Stimulated activated CD4-positive, alpha-beta T cell treated with anti-CD3 and anti-CD28 coated beads, Interleukin-1b, Interleukin-23, amount 100 ng/mL, for 4 hours (primary cell): Measurements from ENCODE around the gene SLFN12L.
"Not testable (repeated sequence)": the region's sequence is repeated elsewhere in the genome, so short reads cannot be mapped to it uniquely, and the experiment has no call there.

Source experiments
- DNase-seq, 2 donors: peaks; one replicate each; pipeline ENCODE4 v3.0.0-alpha.2; 2020; ENCODE audit warnings: low read depth in 2 of 2

The SLFN12L gene

DNA sequence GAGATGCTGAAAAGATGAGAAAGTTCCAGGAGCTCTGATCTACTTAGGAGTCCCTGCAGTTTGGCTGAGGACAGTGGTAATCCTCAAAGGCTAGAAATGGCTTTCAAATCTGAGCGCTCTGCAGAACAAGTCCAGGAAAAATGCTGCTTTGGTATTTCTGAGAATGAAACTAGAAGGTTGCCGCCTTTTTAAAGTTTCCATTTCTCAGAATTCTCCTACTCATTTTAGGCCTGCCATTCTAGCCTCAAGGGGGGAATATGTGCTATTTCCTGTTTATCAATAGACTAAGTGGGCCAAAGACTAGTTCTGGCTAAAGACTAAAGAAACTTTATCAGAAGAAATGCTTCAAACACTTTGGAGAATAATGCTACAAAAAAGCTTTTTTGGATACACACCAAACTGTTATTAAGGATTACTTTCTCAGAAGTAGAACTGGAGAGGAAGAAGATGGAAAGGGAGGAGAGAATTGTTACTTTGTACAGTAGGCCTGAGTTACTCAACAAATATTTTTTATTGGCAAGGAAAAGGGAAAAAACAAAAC lies at the start of gene SLFN12L:
TSS of gene SLFN12L (minus strand) at position 78 of the 541 bp plus-strand sequence. CDS start 15,314 bp downstream, outside the sequence.
- no peak for DNase-seq

DNA sequence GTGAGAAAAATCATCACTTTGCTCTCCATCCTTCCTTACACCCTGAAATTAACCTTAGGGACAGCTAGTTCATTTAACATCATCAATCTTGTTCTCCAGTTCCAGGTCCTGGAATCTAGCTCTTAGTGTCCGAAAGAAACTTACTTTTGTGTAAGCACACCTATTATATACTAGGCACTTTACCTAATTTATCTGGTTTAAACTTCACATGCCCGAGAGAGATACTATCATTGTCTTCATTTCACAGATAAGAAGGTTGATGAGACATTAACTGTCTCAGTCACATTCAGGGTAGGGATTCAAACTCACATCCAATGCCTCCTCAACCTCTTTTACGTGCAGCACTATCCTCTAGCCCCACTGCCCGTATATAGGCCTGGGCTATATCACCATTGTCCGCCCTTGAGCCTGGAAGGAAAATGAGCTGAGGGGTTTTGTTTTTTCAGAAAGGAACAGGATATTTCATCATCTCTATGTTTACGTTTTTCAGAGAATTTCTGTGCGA lies 49.1 kb upstream of the SLFN12L start:
- no peak for DNase-seq

DNA sequence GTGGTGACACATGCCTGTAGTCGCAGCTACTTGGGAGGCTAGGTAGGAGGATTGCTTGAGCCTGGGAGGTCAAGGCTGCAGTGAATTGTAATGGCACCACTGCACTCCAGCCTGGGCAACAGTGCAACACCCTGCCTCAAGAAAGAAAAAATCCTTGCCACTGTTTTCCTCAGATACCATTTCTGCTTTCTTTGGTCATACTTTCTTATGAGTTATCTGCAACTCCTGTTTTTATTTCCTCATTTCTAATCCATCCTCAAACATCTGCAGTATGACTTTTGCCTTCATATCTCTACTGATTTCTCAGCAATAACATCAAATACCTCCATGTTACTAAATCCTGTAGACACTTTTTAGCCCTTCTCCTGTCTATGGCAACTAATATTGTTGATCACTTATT lies 46.6 kb upstream of the SLFN12L start:
- no peak for DNase-seq

DNA sequence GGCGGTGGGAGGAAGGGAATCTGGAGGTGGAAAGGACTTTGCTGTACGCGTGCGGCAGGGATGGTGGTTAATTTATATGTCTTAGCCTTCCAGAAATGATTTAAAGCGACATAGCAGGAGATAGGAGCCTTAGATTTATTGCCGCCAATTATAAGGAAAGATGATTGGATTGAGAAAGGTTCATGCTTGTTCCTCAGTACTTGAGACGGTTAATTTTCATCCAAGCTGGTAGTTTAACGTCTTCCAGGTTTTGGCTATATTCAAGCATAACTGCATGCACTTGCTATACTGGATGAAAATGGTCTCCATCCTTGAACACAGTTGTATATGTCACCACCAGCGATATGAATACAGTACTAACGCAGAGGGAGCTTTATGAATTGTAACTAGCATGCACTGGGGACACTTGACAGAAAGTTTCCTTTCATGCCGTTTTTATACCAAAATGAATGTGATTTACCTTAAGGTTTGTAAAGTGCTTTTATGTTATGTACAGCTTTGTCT lies 41.5 kb upstream of the SLFN12L start:
- no peak for DNase-seq

DNA sequence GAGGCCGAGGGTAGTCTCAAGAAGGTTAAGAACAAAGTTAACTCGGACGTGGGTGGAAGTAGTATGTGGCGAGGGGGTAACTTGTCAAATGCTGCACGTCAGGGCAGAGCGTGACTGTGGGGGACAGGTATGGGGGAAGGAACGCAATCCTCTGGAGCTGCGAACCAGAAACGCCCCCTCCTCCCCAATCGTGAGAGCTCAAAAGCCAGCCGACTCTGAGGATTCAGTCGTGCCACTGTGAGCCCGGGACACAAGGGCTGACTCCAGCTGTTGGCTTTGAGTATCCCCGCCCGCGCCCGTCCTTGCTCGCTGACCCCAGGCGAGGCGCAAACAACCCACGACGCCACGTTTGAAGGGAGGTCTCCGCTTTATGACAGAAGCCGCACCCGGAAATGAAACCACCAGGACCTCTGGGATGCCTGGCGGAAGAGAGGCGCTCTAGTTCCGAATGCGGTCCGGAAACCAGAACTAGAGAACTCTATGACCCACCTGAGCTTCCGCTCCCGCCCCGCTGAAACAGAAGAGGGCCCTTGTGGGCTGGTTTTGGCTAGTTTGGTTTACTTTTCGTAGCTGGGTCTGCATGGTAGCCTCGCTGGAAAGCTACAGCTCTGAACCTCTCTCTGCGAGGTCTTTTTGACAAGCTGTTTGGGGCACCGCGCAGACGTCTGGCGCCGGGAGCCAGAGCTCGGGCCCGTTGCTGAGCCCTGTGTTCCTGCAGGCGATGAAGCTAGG lies 40.9 kb upstream of the SLFN12L start, which contains the start of gene PEX12:
TSS of gene PEX12 (minus strand) at position 375 of the 732 bp plus-strand sequence. CDS start 550 bp downstream, outside the sequence.
- DNase-seq, result peak; percentile 68 to 76

DNA sequence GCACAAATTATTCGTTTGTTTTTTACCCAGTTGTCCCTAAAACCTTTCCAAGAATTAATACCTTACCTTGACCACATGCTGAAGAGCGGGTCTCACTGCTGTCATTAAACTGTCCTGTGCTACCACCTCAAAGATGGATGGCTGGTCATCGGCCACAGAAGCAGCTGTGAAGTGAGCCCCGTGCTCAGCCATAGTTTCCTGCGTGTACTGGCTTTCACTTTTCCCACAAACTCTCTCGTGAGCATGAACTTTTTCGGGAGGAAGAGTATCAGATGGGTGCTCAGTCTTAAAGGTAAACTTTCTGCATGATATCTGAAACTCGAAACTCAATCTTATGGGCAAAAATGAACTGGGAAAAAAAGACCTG lies 40.3 kb upstream of the SLFN12L start:
- DNase-seq, result no peak

DNA sequence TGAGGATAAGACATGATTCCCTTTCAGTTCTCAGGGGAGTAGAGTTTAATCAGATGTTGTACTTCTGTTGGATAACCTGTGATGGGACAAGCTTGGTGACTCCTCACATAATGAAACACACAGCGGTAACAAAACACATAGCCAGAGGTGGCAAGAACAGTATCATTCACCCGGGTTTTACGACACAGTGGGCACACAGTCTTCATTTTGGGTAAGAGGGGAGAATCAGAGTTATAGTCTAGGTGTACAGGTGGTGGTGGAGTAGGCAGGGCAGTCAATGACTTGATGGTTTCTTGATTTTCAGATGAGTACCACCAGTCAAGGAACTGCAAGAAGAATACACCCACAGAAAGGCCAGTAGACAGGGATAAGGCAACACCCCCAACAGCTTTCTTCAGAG lies 38.3 kb upstream of the SLFN12L start:
- DNase-seq, result no peak

DNA sequence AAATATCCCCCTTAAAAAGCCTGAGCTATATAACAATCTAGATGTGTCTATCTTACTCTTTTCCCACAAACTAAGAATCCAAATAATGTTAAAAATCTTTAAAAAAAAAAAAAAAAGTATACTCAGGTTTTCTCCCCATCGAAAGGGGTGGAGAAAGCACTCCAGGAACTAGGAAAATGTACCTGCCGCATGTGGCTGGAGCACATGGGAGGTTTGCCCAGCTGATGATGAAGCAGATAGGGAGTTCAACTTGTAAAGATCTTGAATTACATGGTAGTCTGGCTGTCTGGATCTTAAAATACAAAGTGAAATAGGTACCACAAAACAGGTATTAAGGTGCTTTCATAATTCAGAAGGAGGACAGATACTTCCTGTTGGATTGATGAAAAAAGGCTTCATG lies 31.9 kb upstream of the SLFN12L start:
- no peak for DNase-seq

DNA sequence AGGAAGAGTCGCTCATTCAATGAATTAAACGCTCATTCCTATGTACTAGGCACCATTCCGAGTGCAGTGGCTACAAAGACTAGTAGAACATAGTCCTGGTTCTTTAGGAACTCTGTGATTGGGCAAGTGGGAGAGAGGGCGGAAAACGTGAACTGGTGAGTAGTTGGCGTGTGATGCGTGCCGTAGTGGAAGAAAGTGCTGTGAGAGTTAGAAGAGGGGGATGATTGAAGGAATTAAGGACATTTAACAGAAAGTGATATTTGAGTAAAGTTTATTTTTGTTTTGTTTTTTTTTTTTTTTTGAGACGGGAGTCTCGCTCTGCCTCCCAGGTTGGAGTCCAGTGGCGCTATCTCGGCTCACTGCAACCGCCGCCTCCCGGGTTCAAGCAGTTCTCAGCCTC lies 31.1 kb upstream of the SLFN12L start:
- DNase-seq, result peak in 1 of 2 donors; percentile 37

DNA sequence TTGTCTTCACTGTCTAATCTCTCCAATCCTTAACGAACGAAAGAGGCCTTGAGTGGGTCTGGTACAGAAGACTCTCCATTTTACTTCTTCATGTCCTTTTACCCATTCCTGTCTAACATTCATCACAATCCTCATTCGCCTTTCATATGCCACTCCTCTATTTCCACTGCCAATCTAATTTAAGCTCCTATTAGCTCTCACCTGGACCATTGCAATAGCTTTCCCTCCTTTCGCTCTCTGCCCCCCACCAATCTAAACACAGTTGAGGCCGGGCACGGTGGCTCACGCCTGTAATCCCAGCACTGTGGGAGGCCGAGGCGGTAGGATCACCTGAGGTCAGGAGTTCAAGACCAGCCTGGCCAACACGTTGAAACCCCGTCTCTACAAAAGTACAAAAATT lies 29.5 kb upstream of the SLFN12L start:
- DNase-seq, result no peak

DNA sequence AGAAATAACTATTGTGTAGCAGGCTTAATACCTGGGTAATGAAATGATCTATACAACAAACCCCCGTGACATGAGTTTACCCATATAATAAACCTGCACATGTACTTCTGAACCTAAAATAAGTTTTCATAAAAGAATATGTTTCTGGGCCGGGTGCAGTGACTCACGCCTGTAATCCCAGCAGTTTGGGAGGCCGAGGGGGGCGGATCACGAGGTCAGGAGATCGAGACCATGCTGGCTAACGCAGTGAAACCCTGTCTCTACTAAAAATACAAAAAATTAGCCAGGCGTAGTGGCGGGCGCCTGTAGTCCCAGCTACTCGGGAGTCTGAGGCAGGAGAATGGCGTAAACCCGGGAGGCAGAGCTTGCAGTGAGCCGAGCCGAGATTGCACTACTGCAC lies 25.7 kb upstream of the SLFN12L start:
- not testable (repeated sequence) for DNase-seq

DNA sequence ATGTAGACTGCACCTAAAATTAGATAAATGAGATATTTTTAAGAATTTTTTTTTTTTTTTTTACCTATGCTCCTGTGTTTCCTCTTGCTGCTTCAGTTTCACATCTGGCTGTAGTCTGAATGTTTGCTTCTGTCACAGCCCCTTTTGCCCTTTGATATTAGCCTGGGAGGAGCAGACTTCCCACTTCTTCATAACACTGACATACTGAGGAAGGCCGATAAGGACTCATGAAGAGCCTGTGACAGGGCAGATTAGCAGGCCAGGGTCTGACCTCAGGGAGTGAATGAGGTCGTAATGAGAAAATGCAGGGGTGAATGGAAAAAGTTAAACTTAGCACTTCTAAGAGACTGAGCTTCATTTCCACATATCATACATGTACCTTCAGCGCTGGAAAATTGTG lies 23.2 kb upstream of the SLFN12L start, which contains the start of gene SLFN14:
TSS of gene SLFN14 (minus strand) at position 117 of the 400 bp plus-strand sequence. CDS start 2,757 bp downstream, outside the sequence.
- no peak for DNase-seq

DNA sequence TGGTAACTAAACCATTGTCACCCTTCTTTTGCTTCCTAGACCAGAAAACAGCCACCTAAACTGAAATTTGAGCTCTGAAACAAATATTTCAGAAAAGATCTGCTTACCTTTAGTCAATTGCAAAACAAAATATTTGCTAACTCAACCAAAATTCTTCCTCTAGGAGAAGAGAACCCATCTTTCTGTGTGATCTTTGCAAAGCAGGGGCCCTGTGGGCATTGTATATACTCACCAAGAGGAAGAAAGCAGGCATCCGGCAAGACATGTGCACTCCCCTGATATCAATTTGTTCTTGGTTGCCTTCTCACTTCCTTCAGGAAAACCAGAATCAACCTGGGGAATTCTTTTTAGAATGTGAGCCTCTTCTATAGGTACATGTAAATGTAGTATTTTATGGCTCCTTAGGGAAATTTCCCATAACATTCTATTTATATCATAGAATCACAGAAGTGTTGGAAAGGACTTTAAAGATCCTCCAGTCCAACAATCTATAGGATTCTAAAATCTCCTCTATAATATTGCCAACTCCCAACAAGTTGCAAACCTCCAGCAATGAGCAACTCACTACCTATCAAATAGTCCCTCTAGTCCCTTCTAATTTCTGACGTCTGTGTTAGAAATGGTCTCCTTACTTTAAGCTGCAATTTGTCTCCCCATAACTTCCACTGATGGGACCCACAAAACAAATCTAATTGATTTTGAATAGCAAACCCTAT lies 22.2 kb upstream of the SLFN12L start:
- no peak for DNase-seq

DNA sequence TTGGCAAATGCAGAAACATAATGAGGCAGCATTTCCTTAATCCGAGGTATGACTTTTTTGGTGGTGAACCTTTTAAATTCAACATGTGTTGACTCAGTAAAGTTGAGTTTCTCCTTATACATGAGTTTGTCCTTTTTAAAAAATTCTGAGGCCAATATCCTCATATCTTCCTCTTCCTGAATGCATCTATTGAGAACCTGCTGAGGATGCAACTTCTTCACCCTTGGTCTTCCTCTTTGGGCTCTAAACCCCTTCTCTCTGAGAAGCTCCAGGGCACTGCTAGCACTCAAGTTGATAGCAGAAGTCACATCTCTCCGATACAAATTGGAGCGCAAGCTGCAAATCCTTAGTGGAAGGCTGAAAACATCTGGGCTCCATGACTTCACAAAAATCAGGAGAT lies 19.9 kb upstream of the SLFN12L start:
- DNase-seq, result no peak

DNA sequence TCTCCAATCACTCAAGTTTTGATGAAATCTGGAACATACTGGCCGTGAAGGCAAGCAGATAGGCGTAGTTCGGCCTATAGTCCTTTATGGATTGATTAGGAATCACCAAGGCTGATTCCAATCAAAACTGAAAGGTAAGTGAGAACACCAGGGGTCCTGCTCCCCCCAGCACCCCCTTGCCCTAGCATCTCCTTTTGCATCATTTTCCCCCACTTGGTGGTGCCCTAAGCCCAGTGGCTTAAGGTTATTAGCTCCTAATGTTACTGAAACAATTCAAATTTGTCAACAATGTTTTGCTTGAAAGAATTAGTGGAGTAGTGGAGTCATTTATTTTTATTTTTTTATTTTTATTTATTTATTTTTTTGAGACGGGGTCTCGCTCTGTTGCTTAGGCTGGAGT lies 18.2 kb upstream of the SLFN12L start:
- DNase-seq, result no peak

DNA sequence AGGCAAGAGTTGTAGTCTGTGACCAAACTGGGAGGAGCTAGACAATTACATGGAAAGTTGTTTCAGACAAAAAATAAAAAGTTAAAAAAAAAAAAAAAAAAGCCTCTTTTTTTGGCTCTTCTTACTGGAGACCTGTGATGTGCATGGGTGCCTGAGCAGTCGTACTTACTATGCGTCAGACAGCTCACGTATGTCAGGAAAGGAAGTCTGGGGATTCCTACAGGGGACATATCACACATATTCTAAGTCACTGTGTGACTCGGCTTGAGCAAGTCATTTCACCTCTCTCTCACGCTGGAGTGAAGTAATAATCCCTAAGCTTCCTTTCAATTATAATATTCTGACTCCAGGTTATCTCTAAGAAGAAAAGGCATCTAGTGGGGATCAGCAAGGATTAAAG lies 17.2 kb upstream of the SLFN12L start:
- no peak for DNase-seq

DNA sequence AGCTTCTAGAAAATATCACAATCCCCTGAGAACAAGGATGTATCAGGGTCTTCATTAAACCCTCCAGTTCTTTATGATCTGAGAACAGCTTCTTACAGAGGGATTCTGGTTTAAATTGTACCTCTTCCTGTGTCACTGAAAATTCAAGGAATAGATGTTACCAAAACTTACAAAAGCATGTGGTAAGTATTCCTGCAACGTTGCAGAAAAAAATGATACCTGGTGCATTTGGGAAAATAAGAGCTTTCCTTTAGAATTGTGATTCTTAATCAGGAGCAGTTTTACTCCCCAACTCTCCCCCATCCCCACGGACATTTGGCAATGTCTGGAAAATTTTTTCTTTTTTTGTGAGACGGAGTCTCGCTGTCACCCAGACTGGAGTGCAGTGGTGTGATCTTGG lies 15.8 kb upstream of the SLFN12L start:
- DNase-seq, result no peak

DNA sequence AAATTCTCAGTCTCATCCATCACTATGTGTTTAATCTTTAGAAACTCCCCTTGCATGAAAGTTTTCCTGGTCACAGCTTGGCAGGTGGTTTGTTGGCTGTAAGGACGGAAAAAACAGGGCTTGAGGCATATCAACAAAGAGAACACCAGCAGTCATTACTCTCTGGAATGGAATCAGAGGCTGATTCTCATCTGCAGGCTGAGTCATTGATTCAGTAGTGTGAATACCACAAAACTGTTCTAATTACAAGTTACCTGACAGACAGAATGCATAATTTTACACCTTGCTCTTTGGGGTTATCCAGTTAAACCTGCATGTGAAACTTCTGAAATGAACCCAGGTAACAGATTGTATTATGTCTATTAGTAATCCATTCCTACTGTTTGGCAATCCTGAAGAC lies 11.5 kb upstream of the SLFN12L start:
- no peak for DNase-seq

DNA sequence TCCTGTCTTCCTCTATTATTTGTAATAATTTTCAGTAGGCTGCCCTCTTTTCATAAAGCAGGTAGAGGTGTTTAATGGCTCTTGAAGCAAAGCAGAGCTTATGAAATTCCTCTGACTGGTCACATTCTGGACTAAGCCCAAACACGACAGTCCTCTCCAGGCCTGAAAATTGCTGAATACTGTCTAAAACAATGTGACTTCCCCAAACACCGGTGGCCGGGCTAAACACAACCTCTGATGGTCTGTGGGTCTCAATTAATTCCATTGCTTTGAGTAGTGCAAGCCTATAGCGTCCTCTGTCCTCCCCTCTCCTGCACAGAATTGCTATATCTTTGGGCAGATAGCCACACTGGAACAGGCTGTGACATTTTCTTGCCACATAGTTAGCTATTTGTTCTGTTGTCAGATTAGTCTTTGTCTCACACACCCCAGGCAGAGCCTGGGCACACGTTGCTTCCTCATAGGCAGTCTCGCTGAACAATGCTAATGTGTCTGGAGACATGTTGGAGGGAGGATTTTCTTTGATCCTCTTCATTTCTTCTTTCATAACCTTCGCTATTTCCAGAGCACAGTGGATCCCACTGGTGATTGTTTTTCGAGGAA lies 10.8 kb upstream of the SLFN12L start:
- no peak for DNase-seq

DNA sequence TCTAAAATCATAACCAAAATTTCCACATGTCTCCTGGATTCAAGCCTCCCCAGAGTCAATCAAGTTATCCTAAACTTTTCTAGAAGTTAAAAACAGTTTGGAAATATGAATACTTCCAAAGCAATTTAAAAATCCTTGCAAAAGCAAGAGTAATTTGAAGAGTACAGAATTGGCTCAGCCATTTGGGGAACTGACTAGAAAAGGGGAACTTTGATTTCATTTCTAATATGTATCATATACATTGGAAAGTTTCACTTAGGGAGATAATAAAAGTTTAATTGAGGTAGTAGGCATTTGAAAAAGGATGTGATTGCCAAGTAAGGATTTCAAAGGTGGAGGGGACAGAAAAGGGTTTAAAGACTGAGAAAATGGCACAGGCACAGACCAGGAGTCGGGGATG lies 9.0 kb upstream of the SLFN12L start:
- no peak for DNase-seq

DNA sequence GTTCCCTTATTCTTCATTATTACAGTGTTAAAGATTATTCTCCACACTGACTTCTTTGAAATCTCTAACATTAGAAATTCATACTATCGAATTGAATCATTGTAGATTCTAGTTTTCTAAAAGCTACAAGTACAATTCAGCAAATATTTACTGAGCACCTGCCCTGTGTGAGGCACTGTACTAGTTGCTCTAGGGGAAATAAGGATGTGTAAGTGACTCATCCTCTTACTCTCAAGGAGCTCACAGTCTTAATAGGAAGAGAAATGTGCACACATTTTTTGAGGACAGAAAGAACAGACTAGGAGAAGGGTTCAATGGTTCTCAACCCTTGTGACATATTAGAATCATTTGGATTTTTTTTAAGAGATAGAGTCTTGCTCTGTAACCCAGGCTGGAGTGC lies 7.7 kb upstream of the SLFN12L start:
- no peak for DNase-seq

DNA sequence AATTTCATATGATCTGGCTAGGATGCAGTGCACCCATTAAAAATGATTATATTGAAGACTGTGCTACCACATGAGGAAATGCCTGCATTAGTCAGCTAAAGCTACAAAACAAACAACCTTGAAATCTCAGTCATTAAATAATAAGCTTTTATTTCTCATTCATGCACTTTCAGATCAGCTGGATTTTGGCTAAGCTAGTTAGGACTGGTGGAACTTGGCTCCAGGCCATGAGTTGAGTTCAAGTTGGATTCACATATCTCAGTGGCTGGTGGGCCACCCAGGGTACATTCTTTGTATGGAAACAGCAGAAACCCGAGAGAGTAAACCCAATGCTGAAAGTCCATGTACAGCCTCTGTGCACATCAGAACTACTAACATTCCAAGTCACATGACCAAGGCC lies 6.4 kb upstream of the SLFN12L start:
- no peak for DNase-seq
